Measurements from ENCODE around the gene SEMA5A. TPM values are rescaled to one million over a fixed set of nuclear protein-coding genes. Genes with fewer than 3 reads are reported as not detected.

The SEMA5A gene, protein sequence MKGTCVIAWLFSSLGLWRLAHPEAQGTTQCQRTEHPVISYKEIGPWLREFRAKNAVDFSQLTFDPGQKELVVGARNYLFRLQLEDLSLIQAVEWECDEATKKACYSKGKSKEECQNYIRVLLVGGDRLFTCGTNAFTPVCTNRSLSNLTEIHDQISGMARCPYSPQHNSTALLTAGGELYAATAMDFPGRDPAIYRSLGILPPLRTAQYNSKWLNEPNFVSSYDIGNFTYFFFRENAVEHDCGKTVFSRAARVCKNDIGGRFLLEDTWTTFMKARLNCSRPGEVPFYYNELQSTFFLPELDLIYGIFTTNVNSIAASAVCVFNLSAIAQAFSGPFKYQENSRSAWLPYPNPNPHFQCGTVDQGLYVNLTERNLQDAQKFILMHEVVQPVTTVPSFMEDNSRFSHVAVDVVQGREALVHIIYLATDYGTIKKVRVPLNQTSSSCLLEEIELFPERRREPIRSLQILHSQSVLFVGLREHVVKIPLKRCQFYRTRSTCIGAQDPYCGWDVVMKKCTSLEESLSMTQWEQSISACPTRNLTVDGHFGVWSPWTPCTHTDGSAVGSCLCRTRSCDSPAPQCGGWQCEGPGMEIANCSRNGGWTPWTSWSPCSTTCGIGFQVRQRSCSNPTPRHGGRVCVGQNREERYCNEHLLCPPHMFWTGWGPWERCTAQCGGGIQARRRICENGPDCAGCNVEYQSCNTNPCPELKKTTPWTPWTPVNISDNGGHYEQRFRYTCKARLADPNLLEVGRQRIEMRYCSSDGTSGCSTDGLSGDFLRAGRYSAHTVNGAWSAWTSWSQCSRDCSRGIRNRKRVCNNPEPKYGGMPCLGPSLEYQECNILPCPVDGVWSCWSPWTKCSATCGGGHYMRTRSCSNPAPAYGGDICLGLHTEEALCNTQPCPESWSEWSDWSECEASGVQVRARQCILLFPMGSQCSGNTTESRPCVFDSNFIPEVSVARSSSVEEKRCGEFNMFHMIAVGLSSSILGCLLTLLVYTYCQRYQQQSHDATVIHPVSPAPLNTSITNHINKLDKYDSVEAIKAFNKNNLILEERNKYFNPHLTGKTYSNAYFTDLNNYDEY
- 0.05 and 0.44 TPM in 2 replicates for total RNA-seq

DNA sequence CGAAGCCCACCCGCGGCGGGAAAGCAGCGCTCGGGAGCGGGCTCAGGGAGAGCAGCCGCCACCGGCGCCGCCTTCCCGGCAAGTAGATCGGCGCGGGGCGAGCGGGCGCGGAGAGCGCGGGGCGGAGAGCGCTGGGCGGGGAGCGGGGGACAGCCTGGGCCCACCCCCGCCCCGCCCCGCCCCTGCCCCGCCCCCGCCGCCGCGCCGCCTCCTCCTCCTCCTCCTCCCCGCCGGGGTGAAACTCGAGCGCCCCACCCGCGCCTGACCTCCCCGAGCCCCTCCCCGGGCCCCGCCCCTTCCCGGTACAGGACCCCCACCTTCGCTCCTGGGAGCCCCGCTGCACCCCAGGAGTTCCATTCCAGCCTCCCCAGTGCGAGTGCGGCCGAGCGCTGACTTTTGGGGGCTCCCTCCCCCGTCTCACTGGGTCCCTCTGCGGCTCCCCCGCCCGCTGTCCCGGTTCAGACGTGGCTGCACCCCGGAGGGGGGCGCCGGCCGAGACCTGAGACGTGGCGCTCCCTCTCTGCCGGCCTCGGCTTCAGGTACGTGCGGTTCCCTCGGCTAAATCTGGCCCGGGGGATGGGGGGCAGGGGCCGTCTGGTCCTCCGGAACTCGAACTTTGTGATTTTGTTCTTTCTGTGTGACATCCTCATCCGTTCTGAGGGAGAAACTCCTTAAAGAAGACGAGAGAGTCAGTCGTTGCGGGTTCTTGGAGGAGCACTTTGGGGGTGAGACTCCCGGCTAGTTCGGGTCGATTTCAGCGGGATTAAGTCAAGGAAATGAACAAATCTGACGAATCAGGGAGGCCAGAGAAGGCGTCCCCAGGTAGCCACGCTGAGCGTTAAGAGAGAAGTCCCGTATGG lies at the start of gene SEMA5A:
Gene SEMA5A, minus strand, starts transcription at position 84 of the 860 bp plus-strand sequence. CDS start 166,129 bp downstream, outside the sequence.
- intact Hi-C loops (cut with micrococcal nuclease) = no loop called here

DNA sequence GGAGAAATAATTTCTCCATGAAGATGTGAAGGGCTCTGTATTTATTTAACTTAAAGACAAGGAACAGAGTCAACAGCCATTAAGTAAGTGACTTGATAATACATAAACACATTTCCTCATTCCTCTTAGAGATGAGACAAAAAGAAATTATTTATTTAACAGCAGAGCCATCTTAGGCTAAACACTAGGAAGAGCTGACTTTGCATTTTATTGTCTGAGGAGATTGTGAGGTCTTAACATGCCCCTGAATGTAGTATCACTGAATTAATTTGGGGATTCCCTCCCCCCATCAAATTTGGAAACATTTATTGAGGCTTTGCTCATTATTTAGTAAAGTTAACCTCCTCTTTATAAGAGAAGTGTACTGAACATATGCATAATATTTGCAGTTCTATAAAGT lies 49.0 kb upstream of the SEMA5A start:
- intact Hi-C loops (cut with micrococcal nuclease) = no loop called here

DNA sequence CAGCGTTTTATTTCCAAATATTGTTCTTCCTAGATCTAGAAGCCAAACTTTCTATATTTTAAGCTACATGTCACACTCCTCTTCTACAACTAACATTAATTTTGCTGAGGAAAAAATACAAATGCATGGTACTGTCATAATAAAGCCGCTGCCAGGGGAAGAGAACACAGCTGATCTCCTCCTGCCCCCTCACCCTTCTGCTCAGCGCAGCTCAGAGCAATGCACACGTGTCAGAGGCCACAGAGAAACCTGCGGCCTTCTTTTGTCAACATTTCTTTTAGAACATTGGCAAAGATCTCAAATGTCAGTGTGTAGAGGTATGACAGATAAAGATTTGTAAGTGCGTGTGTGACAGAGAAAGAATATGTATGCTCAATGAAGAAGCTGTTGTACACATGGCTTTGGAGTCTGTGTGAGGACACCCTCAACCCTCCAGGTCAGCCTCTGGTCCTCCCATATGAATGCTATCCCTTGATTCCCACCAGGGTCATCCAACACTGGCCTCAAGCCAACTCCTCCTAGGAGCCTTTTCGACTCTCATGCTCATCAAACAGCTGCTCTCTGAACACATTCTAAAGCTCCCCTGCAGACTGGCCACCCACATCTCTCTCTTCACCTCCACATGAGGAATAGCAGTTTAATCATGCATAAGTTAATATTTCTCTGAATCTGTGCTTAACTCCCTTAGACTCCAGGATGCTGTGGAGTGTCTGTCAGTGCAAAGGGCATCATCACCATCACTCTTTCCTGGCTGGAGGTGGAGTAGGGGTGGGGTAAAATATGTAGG lies 43.4 kb upstream of the SEMA5A start:
- intact Hi-C loops (cut with micrococcal nuclease) = no loop called here

DNA sequence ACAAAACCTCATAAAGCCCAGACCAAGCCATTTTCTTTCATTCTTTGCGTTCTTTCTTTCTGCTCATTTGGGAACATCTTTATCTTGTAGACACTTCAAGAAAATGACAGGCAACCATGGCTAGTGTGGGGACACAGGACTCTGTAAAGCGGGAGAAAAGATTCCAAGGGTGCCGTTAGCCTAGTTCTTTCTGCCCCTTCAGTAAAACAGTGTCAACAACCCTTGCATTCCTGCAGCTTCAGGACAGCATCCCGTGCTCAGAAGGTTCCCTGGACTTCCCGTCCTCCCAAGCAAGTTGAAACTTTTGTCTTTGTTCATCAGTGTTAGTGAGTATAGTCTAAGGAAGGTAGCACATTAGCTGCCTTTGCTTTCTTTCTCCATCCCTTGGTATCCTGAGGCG lies 42.4 kb upstream of the SEMA5A start:
- intact Hi-C loops (cut with micrococcal nuclease) = no loop called here

DNA sequence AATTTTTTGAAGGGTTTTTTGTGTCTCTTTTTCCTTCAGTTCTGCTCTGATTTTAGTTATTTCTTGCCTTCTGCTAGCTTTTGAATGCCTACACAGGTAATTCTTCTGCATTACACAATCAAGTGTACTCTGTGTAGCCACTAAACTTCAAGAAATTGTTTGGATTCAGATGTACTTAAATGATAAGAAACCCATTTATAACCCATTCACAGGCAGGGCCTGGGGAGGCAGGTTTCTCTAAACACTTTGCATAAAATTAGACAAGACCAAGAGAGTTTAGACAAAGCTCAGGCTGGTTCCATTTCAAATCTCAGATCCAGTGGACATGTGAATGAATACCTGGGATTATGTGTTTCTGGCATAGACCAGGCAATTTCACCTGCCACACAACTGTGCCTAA lies 41.3 kb upstream of the SEMA5A start:
- intact Hi-C loops (cut with micrococcal nuclease) = no loop called here

DNA sequence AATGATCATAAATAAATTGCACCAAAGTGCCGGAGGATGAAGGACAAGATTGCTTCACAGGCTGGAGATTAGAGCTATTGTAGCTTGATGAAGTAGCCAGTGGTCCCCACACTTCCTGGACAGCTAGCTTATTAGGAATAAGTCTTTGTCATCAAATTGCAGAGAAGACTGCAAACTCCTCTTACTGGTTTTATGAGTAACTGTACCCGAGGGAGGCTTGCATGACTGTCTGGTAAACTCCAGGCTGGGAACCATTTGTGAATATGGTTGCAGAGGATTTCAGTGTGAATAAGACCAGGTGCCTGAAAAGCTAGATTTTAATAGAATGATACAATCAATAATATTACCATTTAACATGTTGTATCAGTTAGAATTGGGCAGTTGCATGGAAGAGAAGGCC lies 36.5 kb upstream of the SEMA5A start:
- intact Hi-C loops (cut with micrococcal nuclease) = no loop called here

DNA sequence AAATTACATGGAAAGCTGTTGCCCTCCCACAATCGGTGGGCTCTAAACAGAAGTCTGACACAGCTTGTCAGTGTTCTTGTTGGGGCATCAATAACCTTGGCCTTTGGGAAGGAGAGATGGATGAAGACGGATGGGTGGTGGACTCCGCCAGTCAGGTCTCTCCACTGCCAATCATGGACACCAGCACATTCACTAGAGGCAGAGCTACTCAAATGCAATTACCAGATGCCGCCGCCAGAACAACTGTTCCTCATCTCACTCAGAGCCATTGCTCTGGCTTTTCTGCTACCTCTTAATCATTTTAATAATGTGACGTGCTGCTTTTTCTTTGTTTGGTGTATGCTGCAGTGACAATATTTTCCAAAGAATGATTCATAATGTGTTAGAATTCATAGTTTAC lies 27.9 kb upstream of the SEMA5A start:
- intact Hi-C loops (cut with micrococcal nuclease) = no loop called here

DNA sequence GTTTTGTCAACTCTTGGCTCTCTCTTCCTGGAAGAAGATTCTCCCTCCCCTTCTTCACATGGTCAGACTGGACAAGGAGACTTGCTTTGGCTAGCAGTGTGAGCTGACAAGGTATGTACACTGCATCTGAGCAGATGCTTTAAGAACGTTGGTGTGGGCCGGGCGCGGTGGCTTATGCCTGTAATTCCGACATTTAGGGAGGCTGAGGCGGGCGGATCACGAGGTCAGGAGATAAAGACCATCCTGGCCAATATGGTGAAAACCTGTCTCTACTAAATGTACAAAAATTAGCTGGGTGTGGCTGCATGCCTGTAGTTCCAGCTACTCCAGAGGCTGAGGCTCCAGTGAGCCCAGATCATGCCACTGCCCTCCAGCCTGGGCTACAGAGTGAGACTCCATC lies 26.4 kb upstream of the SEMA5A start:
- intact Hi-C loops (cut with micrococcal nuclease) = no loop called here

DNA sequence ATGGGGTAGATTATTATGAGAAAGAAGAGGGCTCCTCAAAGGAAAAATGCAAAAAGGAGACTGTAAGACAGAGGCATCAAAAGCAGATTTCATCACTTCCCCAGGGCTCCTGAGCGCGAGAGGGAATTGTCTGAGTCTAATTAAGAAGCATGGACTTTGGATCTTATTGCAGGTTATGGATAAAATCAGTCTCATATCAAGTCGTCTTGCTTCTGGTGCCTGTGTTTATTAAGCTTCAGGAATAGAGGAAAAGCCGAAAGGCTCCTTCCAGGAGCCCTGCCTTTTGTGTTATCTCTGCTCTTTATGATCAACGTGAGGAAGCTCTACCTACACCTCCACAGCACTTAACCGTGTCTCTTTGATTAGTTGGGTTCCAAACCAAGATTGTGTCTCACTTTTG lies 25.0 kb upstream of the SEMA5A start:
- intact Hi-C loops (cut with micrococcal nuclease) = no loop called here

DNA sequence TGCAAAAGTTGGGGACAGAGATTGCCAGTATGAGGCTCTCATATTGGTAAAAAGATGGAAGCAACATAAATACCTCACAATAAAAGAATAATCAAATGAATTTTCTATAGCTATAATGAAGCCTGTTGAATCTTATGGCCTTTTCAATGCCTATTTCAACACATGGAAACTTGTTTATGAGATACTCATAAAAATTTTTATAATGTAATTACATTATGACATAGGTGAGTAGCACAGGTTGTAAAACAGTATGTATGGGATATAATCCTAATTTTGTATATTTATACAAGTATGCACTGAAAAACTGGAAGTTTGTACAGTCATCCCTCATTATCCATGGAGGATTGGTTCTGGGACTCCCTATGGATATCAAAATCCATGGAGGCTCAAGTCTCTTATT lies 21.2 kb upstream of the SEMA5A start:
- intact Hi-C loops (cut with micrococcal nuclease) = no loop called here

DNA sequence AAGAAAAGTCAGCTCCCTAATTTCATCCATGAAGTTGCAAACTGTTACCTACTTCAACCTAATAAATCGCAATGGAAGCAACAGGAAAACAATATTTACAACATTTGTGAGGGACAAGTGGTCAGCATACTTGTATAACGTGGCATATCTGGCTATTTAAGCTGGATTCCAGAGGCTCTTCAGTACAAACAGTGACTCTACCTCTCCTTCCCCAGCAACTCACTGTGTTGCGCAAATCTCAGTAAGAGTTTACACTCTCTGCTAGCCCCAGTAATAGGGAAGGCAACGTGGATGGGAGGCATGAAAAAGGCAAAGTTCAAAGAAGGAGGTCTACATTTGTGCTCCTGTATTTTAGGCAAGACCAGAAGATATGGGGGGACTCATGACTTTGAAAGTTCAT lies 18.9 kb upstream of the SEMA5A start:
- intact Hi-C loops (cut with micrococcal nuclease) = no loop called here

DNA sequence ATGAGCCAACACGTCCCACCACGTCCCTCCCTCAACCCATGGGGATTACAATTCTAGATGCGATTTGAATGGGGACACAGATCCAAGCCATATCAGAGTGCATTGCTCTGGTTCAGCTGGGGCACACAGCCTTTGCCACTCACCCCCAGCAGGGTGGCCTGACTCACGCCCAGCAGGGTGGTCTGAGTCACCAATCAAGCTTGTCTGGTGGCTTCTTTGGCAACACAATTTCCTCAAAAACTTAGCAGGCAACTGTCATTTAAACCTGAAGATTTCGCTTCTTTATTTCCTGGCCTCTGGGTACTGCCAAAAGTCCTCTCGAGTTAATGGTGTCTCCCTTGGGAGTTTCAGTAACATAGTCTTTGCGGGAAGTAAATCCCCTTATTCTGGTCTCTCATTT lies 16.3 kb upstream of the SEMA5A start:
- intact Hi-C loops (cut with micrococcal nuclease) = no loop called here

DNA sequence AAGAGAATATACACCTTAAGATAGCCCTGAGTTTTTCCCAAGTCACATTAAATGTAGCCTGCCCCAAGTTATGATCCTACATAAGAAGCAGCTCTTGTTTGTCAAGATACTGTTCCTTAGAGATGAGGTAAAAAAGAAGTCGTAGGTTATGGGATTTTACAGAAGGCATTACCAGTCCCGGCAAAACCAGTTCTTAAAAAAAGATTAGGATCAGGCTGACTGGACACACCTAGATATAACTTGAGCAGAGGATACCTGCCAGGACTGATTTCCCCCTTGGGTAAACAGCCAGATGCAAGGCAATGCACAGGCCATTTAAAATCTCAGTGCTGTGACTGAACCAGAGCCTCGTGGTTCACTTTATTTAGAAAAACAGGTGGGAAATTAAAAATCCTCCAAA lies 14.1 kb upstream of the SEMA5A start:
- intact Hi-C loops (cut with micrococcal nuclease) = no loop called here

DNA sequence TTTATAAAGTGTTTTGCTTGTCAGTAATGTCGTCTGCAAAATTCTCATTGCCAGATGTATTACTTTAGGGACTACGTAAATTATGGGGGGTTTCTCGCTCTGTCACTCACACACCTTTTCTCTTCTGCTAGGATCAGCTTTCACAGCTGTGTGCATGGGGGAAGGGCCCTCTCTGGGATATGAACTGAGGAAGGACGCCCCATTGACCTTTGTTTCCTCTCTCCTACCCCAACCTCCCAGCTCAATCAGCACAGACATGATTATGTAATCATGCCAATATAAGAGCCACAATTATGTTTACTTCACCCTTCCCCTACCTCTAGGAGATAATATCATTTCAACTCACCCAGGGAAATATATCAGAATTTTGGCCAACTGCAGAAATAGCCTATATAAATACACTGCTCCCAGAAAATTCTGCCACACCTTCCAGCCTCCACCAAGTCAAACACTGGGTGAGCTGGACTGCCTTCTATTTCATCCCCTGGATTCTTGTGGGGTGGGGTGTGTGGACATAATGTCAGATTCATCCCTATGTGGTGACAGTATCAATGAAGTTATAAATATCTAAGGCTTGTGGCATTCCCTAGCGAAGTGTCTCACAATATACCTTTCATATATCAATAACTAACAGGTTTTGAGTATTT lies 12.6 kb upstream of the SEMA5A start:
- intact Hi-C loops (cut with micrococcal nuclease) = no loop called here

DNA sequence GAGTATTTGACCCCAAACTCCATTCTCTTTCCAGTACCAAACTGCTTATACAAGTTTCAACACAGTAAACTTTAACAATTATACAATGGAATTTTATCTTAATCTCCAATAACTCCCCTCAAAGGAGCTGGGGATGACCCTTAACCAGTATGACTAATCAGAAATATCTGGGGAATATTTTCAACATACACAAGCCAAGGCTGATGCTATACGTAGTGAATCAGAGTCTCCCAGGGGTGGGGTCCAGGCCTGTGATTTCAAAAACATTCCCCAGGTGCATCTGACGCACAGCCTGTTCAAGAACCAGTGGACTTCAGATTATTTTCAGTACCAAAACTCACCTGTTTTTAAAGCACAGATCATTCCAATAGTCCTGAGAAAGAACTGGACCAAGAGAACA lies 11.8 kb upstream of the SEMA5A start:
- intact Hi-C loops (cut with micrococcal nuclease) = no loop called here

DNA sequence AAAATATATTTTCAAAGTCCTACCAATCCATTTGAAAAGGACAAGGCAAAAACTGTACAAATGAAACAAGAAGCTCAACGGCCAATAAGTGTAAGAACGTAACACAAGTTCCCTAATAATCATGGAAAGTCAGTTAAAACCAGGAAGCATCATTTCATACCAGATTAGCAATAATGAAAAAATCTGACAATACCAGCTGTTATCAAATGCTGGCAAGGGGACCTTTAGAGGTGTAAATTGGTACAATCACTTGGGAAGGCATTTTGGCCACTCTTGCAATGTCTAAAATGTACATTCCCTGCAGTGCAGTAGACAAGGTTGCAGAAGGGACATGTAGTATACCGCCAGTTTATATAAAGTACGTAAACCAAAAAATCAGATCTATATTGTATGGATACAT lies 10.1 kb upstream of the SEMA5A start:
- intact Hi-C loops (cut with micrococcal nuclease) = no loop called here

DNA sequence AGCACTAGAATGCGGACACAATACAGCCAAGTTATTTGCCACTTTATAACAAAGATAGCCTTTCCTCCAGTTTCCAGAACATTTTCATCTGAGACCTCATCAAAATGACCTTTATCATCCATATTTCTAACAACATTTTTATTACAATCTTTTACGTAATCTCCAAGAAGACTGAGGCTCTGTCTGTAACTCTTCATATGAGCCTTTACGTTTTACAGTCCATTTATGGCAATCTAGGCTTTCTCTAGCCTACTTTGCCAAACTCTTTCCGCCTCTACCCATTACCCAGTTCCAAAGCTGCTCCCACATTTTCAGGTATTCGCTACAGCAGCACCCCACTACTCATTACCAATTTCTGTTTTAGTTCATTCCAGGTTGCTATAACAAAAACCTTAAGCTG lies 8.2 kb upstream of the SEMA5A start:
- intact Hi-C loops (cut with micrococcal nuclease) = no loop called here

DNA sequence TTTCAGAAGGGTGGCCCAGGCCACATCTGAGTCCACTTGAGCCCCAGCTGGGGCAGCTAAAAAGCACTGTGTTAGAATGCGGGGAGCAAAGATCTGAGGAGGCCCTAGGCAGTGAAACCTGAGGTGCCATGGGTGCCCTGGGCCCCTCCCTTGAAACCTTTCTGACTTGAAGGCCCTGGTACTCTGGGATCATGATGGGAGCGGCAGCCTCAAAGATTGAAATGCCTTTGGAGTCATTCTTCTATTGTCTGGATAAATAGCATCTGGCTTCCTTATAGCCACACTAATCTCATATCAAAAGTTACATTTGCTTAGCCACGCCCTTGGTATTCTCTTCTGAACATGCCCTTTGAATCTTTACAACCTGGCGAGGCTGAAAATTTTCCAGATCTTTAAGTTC lies 7.7 kb upstream of the SEMA5A start:
- intact Hi-C loops (cut with micrococcal nuclease) = no loop called here

DNA sequence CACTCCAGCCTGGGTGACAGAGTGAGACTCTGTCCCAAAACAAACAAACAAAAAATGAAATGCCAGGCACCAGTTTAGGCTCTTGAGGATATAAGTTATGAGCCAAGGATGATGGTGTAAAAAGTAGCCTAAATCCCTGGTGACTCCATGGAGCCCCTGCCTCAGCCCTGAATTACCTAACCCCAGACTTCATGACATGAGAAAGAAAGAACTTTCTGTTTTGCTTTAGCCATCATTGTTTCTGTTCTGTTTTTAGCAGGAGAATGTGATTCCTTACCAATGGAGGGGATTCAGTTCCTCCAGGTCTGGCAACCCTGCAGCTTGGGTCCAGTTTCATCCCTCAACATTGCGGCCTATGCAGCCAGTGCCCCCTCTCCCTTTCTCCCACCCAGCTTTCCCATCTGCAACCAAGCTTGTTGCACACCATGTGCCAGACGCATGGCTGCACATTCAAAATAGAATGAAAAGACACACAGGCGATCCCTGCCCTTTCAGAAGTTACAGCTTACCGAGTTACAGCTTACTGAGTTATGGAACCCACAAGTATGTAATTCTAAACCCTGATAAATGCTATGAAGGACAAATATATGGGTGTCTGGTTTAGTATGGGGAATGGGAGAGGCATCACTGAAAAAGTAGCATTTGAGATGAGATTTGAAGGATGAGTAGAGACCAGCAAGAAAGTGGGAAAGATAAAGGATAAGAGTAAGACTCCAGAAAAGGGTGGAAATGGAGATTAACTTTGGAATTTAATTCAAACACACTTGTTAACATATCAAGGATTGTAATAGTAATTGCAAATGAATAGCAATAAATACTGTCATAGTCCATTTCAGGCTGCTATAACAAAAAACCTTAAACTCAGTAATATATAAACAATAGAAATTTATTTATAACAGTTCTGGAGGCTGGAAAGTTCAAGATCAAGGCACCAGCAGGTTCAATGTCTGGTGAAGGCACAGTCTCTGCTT lies 6.0 kb upstream of the SEMA5A start:
- intact Hi-C loops (cut with micrococcal nuclease) = no loop called here

All from T-helper 1 cell treated with Interleukin-12 subunit alpha and Interleukin-12 subunit beta and Interleukin-4 antibody, amounts not matched to agents 30 ng/mL and 1 ng/mL, for 36 hours (primary cell).